K562 (cell line): Measurements from ENCODE around the gene ADAM19.

Experiments used
- GABPA ChIP-seq: fragments of 200-800 bp; sonication (Bioruptor generic); conservative IDR thresholded peaks from 2 replicates; pipeline ENCODE4 v1.6.1; 2016; ENCODE audit warnings: low read depth, missing genetic modification characterization, missing compliant biosample characterization
- RAD21 ChIP-seq, 2 experiments: fragments of 250-450 bp in 1 of 2; fragments of 450-650 bp in 1 of 2; sonication (Bioruptor Pico) in 1 of 2; formaldehyde crosslinking in 1 of 2; IDR thresholded peaks in 1 of 2; conservative IDR thresholded peaks in 1 of 2; 2 replicates each; pipeline versions ENCODE4 v1.4.0 to v1.8.0; 2020 to 2022; ENCODE audit warnings: mild to moderate bottlenecking in 2 of 2, moderate library complexity in 1 of 2
- XRCC3 ChIP-seq: fragments of 450-650 bp; IDR thresholded peaks from 2 replicates; pipeline ENCODE4 v1.6.1; 2017; ENCODE audit warnings: mild to moderate bottlenecking, moderate library complexity
- TF ChIP-seq, protein P1 (sequence below), 3 experiments: IDR thresholded peaks in 2 of 3; conservative IDR thresholded peaks in 1 of 3; 2 replicates each; pipeline ENCODE4 v1.5.1; 2011 to 2012; ENCODE audit warnings: low read length in 3 of 3, mild to moderate bottlenecking in 3 of 3, control low read depth in 2 of 3, improper control_type of control experiment in 1 of 3, inconsistent platforms in 1 of 3, low read depth in 1 of 3, mixed read lengths in 1 of 3, moderate library complexity in 1 of 3; ENCODE audit not compliant: insufficient read depth in 2 of 3

DNA sequence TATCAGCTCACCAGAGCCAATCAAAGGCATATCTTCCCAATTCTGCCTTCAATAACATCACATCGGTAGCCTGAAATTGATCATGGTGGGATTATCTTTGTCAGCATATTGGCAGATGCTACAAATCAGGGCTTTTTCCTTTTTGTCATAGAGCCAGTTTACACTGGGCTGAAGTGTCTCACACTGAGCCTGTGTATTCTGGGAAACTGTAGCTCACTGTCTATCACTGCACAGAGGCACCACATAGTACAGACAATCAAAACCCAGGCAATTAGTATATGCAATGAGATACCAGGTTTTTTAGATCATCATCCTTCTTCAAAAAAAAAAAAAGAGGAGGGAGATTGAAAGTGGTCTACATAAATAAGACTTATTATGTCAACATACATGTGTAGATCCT is 46.6 kb downstream of the ADAM19 start:
- TF ChIP-seq GABPA (no peak), RAD21 (CRISPR knock-in tag; conservative IDR thresholded peaks at IDR 0.05 in 1 of 2, IDR thresholded peaks at IDR 0.05 in 1 of 2) (no peak), XRCC3 (no peak)
- TF ChIP-seq, protein P1, sequence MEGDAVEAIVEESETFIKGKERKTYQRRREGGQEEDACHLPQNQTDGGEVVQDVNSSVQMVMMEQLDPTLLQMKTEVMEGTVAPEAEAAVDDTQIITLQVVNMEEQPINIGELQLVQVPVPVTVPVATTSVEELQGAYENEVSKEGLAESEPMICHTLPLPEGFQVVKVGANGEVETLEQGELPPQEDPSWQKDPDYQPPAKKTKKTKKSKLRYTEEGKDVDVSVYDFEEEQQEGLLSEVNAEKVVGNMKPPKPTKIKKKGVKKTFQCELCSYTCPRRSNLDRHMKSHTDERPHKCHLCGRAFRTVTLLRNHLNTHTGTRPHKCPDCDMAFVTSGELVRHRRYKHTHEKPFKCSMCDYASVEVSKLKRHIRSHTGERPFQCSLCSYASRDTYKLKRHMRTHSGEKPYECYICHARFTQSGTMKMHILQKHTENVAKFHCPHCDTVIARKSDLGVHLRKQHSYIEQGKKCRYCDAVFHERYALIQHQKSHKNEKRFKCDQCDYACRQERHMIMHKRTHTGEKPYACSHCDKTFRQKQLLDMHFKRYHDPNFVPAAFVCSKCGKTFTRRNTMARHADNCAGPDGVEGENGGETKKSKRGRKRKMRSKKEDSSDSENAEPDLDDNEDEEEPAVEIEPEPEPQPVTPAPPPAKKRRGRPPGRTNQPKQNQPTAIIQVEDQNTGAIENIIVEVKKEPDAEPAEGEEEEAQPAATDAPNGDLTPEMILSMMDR (IDR thresholded peaks at IDR 0.05 in 2 of 3, conservative IDR thresholded peaks at IDR 0.05 in 1 of 3; ENCODE audit: insufficient read depth in 2 of 3, low read depth in 1 of 3, low read length in 3 of 3) = no peak
